T-helper 9 cell (primary cell): ENCODE measurements around the gene CALD1.

ENCODE experiments used
- DNase-seq: peaks from one replicate; pipeline ENCODE4 v3.0.0-alpha.2; 2020

CALD1 gene

GRCh38 chr7:134870156-134870555 is 90.7 kb downstream of the CALD1 start:
- DNase-seq, result no peak

- DNase-seq, result no peak
Observed at GRCh38 chr7:134870781-134871180, 91.3 kb downstream of the CALD1 start.

GRCh38 chr7:134873253-134873652 is 93.8 kb downstream of the CALD1 start:
- no peak for DNase-seq

- no peak for DNase-seq
Observed at GRCh38 chr7:134874407-134874806, 95.0 kb downstream of the CALD1 start.

GRCh38 chr7:134875867-134876266 is 96.4 kb downstream of the CALD1 start:
- DNase-seq, result no peak

- no peak for DNase-seq
Observed at GRCh38 chr7:134878746-134879357, 99.4 kb downstream of the CALD1 start.

GRCh38 chr7:134879815-134880475 is 100.5 kb downstream of the CALD1 start:
- no peak for DNase-seq

- DNase-seq, result no peak
Observed at GRCh38 chr7:134882481-134882880, 103.0 kb downstream of the CALD1 start.

GRCh38 chr7:134885967-134886352 is 106.5 kb downstream of the CALD1 start:
- no peak for DNase-seq

- no peak for DNase-seq
Observed at GRCh38 chr7:134886353-134887057, 107.1 kb downstream of the CALD1 start.

GRCh38 chr7:134887523-134887922 is 108.1 kb downstream of the CALD1 start:
- DNase-seq, result no peak

GRCh38 chr7:134888141-134888740 is 108.8 kb downstream of the CALD1 start:
- no peak for DNase-seq

- no peak for DNase-seq
Observed at GRCh38 chr7:134890246-134891240, 111.1 kb downstream of the CALD1 start.

GRCh38 chr7:134891262-134891695 is 111.8 kb downstream of the CALD1 start:
- DNase-seq, result no peak

- no peak for DNase-seq
Observed at GRCh38 chr7:134891696-134892678, 112.6 kb downstream of the CALD1 start.

GRCh38 chr7:134892963-134893362 is 113.5 kb downstream of the CALD1 start:
- DNase-seq, result no peak

GRCh38 chr7:134893920-134894319 is 114.5 kb downstream of the CALD1 start:
- DNase-seq, result no peak

GRCh38 chr7:134894928-134895327 is 115.5 kb downstream of the CALD1 start:
- DNase-seq, result no peak

GRCh38 chr7:134896073-134896472 is 116.6 kb downstream of the CALD1 start:
- DNase-seq, result no peak

- DNase-seq, result no peak
Observed at GRCh38 chr7:134897936-134898335, 118.5 kb downstream of the CALD1 start.

GRCh38 chr7:134899729-134900128 is 120.3 kb downstream of the CALD1 start:
- DNase-seq, result no peak
